ENCODE measurements around the gene INTS14.

INTS14 gene

DNA sequence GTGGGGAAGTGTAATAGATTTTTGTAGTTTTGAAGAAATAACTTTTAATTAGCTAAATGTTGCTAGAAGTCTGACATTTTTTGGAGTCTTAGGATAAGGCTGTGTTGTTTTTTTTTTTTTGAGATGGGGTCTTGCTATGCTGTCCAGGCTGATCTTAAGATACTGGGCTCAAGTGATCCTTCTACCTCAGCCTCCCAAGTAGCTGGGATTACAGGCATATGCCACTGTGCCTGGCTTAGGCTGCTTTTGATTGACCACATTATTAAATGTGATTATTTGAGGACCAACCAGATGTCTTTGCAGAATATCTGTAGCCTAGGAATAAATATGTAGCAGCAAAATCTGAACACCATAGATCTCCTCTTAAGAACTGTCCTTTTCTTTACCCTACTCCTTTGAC lies 51.0 kb downstream of the INTS14 start:
- no peak for ATAC-seq (ENCODE audit: insufficient read depth, low read depth)
- H3K27ac ChIP-seq (ENCODE audit: low read length) = no peak overlapping the region
- H3K79me2 ChIP-seq (ENCODE audit: insufficient read depth, low read length) = peaks cover 38% of the 10 kb centered on the region
- H3K36me3 ChIP-seq (ENCODE audit: insufficient read depth, low read length) = peaks cover 97% of the 10 kb centered on the region
- TF ChIP-seq, protein P1, sequence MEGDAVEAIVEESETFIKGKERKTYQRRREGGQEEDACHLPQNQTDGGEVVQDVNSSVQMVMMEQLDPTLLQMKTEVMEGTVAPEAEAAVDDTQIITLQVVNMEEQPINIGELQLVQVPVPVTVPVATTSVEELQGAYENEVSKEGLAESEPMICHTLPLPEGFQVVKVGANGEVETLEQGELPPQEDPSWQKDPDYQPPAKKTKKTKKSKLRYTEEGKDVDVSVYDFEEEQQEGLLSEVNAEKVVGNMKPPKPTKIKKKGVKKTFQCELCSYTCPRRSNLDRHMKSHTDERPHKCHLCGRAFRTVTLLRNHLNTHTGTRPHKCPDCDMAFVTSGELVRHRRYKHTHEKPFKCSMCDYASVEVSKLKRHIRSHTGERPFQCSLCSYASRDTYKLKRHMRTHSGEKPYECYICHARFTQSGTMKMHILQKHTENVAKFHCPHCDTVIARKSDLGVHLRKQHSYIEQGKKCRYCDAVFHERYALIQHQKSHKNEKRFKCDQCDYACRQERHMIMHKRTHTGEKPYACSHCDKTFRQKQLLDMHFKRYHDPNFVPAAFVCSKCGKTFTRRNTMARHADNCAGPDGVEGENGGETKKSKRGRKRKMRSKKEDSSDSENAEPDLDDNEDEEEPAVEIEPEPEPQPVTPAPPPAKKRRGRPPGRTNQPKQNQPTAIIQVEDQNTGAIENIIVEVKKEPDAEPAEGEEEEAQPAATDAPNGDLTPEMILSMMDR (IDR thresholded peaks at IDR 0.05; ENCODE audit: borderline replicate concordance, extremely low read depth, low read length, poor library complexity, severe bottlenecking) = no peak
- TF ChIP-seq EZH2 (IDR thresholded peaks at IDR 0.05; ENCODE audit: borderline replicate concordance, low read depth, low read length, severe bottlenecking) = no peak
- no peaks in the 10 kb centered on the region for H3K4me1 ChIP-seq (ENCODE audit: insufficient read depth, low read length)
- no peaks in the 10 kb centered on the region for H3K27me3 ChIP-seq (ENCODE audit: insufficient read depth, low read length, poor library complexity)
- H3K4me2 ChIP-seq (ENCODE audit: insufficient read depth, low read length) = no peak overlapping the region
- H4K20me1 ChIP-seq (ENCODE audit: insufficient read depth, low read length) = peaks cover 14% of the 10 kb centered on the region; the same call in 1 of the 2 replicates
- H3K9ac ChIP-seq (ENCODE audit: low read depth, low read length) = no peak overlapping the region
- H3K4me3 ChIP-seq (ENCODE audit: low read depth in 1 of 2, low read length in 2 of 2) = no peak overlapping the region
- DNase-seq = no peak
- H3K9me3 ChIP-seq (ENCODE audit: insufficient read depth, low read length, severe bottlenecking) = no peaks in the 10 kb centered on the region
- no peak overlapping the region for H2AFZ ChIP-seq (ENCODE audit: low read depth, low read length)

DNA sequence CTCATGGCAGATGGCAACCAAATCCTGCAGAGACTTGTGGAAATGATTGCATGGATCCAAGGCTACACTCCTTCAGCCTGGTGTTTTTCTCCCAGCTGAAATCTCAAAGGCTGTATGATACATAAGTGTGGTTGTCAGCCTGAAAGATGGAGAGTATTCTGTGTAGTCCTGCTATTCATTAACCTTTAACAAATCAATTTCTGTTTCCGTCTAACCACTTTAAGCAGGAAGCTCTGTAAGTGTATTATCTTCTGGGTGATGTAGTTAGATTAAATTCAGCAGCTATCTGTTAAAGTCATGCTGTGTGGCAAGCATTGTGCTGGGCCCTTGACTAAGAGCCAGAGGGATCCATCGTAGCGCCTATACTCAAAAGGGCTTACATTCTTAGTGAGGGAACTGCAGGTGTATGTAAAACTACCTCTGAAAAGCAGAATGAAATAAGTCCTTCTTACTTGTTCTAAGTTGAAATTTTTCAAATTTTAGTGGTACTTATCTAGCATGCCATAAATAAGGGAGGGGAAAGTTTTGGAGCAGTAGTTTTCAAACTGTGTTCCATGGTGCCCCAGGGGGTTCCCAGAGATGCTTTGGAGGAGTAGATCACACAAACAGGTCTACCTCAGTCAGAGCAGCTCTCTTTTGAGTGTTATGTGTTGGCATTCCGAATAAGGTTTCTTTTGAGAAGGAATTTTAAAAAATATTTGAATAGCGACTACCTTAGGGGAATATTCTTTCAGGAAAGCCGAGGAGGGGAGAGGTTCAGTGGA lies 51.8 kb downstream of the INTS14 start:
- Histone ChIP-seq H3K4me2 (ENCODE audit: insufficient read depth, low read length) (no peak overlapping the region), H3K27ac (ENCODE audit: low read length) (no peak overlapping the region), H3K4me1 (ENCODE audit: insufficient read depth, low read length) (no peaks in the 10 kb centered on the region), H3K79me2 (ENCODE audit: insufficient read depth, low read length) (peaks cover 44% of the 10 kb centered on the region), H2AFZ (ENCODE audit: low read depth, low read length) (no peak overlapping the region), H3K9me3 (ENCODE audit: insufficient read depth, low read length, severe bottlenecking) (no peaks in the 10 kb centered on the region), H3K4me3 (ENCODE audit: low read depth in 1 of 2, low read length in 2 of 2) (no peak overlapping the region), H4K20me1 (ENCODE audit: insufficient read depth, low read length) (peaks cover 15% of the 10 kb centered on the region; the same call in 1 of the 2 replicates), H3K9ac (ENCODE audit: low read depth, low read length) (no peak overlapping the region), H3K36me3 (ENCODE audit: insufficient read depth, low read length) (peaks cover 95% of the 10 kb centered on the region), H3K27me3 (ENCODE audit: insufficient read depth, low read length, poor library complexity) (no peaks in the 10 kb centered on the region)
- TF ChIP-seq, protein P1 (IDR thresholded peaks at IDR 0.05; ENCODE audit: borderline replicate concordance, extremely low read depth, low read length, poor library complexity, severe bottlenecking) = no peak
- TF ChIP-seq EZH2 (IDR thresholded peaks at IDR 0.05; ENCODE audit: borderline replicate concordance, low read depth, low read length, severe bottlenecking) = no peak
- no peak for ATAC-seq (ENCODE audit: insufficient read depth, low read depth)
- no peak for DNase-seq

DNA sequence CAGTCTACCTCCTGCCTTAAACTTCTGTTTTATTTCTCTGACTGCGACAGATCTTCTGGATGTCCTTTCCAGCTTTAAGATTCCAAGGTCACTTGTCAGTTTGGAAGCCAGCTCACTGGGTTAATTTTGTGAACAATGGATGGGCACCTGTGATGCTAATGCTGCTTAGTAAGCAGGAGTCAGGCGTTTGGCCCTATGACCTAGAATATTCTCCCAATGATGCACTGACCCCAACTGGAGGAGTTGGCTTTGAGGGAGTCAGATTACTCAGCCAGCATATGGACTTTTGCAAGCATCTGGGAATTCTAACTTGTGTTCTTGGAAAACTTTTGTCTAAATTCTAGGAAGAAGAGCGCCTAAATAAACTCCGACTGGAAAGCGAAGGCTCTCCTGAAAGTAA lies 52.6 kb downstream of the INTS14 start:
- peaks cover 23% of the 10 kb centered on the region; the same call in 1 of the 2 replicates for H4K20me1 ChIP-seq (ENCODE audit: insufficient read depth, low read length)
- H3K4me3 ChIP-seq (ENCODE audit: low read depth in 1 of 2, low read length in 2 of 2) = no peak overlapping the region
- no peak for ATAC-seq (ENCODE audit: insufficient read depth, low read depth)
- peaks cover 52% of the 10 kb centered on the region for H3K79me2 ChIP-seq (ENCODE audit: insufficient read depth, low read length)
- DNase-seq = no peak
- H2AFZ ChIP-seq (ENCODE audit: low read depth, low read length) = no peak overlapping the region
- H3K9ac ChIP-seq (ENCODE audit: low read depth, low read length) = no peak overlapping the region
- no peak overlapping the region for H3K27ac ChIP-seq (ENCODE audit: low read length)
- no peaks in the 10 kb centered on the region for H3K4me1 ChIP-seq (ENCODE audit: insufficient read depth, low read length)
- H3K4me2 ChIP-seq (ENCODE audit: insufficient read depth, low read length) = no peak overlapping the region
- H3K9me3 ChIP-seq (ENCODE audit: insufficient read depth, low read length, severe bottlenecking) = no peaks in the 10 kb centered on the region
- no peaks in the 10 kb centered on the region for H3K27me3 ChIP-seq (ENCODE audit: insufficient read depth, low read length, poor library complexity)
- H3K36me3 ChIP-seq (ENCODE audit: insufficient read depth, low read length) = peaks cover 95% of the 10 kb centered on the region
- no peak for TF ChIP-seq EZH2 (IDR thresholded peaks at IDR 0.05; ENCODE audit: borderline replicate concordance, low read depth, low read length, severe bottlenecking)
- TF ChIP-seq, protein P1 (IDR thresholded peaks at IDR 0.05; ENCODE audit: borderline replicate concordance, extremely low read depth, low read length, poor library complexity, severe bottlenecking) = no peak
